GM10266 (cell line): ENCODE data around the gene FHL3.

Experiments used
- DNase-seq: peaks from one replicate; pipeline ENCODE4 v3.0.0; 2012; ENCODE audit errors: extremely low spot score
- CTCF ChIP-seq: IDR thresholded peaks from 2 replicates; pipeline ENCODE4 v1.5.1; 2012; ENCODE audit warnings: mild to moderate bottlenecking, low read depth; ENCODE audit not compliant: control insufficient read depth, insufficient read depth; ENCODE audit errors: missing control alignments

Gene FHL3

GRCh38 chr1:38005195-38006007 lies at the start of gene FHL3:
TSS of gene FHL3 (minus strand) at chr1:38005514. CDS start at chr1:37999412, 6,102 bp downstream.
- TF ChIP-seq CTCF: no peak
- DNase-seq: peak; percentile 91

- TF ChIP-seq CTCF: no peak
- no peak for DNase-seq
These were observed 48.2 kb upstream of the FHL3 start for GRCh38 chr1:38053416-38054091.

GRCh38 chr1:38052750-38053415 lies 47.6 kb upstream of the FHL3 start:
- DNase-seq: no peak
- no peak for TF ChIP-seq CTCF

- no peak for DNase-seq
- no peak for TF ChIP-seq CTCF
These were observed 45.8 kb upstream of the FHL3 start for GRCh38 chr1:38051079-38051543.

- TF ChIP-seq CTCF: no peak
- no peak for DNase-seq
These were observed 45.2 kb upstream of the FHL3 start for GRCh38 chr1:38050397-38051078.

- TF ChIP-seq CTCF: no peak
- no peak for DNase-seq
These were observed 42.4 kb upstream of the FHL3 start for GRCh38 chr1:38047603-38048141.
